Measurements from ENCODE around the gene IFFO2. TPM values are rescaled to one million over a fixed set of nuclear protein-coding genes. Genes with fewer than 3 reads are reported as not detected.

IFFO2 gene
- total and polyA plus RNA-seq, 2 donors (not counting 3 experiments of a cell fraction or from before 2014, with no cell fraction given), result 31.1 to 31.3 TPM

DNA sequence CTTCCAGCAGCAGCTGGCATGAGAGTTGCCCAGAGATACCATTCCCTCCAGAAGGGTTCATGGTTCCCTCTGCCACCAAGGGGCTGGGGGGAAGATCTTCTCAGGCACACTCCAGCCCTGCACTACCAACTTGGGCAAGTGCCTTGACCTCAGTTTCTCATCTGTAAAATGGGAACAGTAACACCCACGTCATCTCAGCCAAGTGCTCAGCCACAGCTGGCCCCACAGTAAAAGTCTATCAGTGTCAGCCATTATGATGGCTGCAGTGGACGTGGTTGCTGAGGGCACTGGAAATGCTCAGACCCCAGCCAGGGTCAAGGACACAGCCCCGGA is 80.7 kb downstream of the IFFO2 start:
- CTCF ChIA-PET, result interaction anchor here (0.5 to 7.2 kb wide), 30 partner anchors 9 to 1373 kb away, joined by 3 to 127 read pairs (median 4); no protein-coding TSS in a partner anchor
- H3K9me1 ChIP-seq (replicated peaks; ENCODE audit: control insufficient read depth, extremely low read depth, insufficient read depth, low read length), result no peaks in the 10 kb centered on the region
- BruUV-seq (replicated peaks), result no TSS peak
- H3K27ac ChIP-seq (ENCODE audit: insufficient read depth, low read depth, low read length), result no peak overlapping the region
- H3K27me3 ChIP-seq (ENCODE audit: control insufficient read depth in 2 of 2, insufficient read depth in 2 of 2, low read length in 2 of 2), result no peaks in the 10 kb centered on the region
- dilution Hi-C loops (cut with MboI; ENCODE audit: extremely low pct_ligation_motif_present, low sequenced_read_pairs), result no loop called here
- FAIRE-seq (no peak), DNase-seq (ENCODE audit: low read depth, low spot score) (no peak)
- H3K4me3 ChIP-seq (replicated peaks in 1 of 3; ENCODE audit: insufficient read depth in 1 of 3, low read depth in 1 of 3, low read length in 3 of 3), result no peak overlapping the region
- no peak overlapping the region for H3K9ac ChIP-seq (replicated peaks; ENCODE audit: extremely low read depth, insufficient read depth, low read length)
- H3K9me3 ChIP-seq (replicated peaks; ENCODE audit: control insufficient read depth, insufficient read depth, low read length), result no peaks in the 10 kb centered on the region
- H3K4me2 ChIP-seq (ENCODE audit: insufficient read depth, low read length), result no peak overlapping the region
- no peaks in the 10 kb centered on the region for H4K20me1 ChIP-seq (replicated peaks; ENCODE audit: control insufficient read depth, extremely low read depth, insufficient read depth, low read length)
- H3K36me3 ChIP-seq (ENCODE audit: control insufficient read depth in 2 of 2, extremely low read depth in 1 of 2, insufficient read depth in 2 of 2, low read length in 2 of 2), result peaks cover 0 to 4% of the 10 kb centered on the region in 2 experiments
- no peaks in the 10 kb centered on the region for H3K79me2 ChIP-seq (ENCODE audit: control insufficient read depth, insufficient read depth, low read length)
- POLR2A ChIA-PET, result no interaction called here
- no peaks in the 10 kb centered on the region for H3K4me1 ChIP-seq (ENCODE audit: control insufficient read depth, extremely low read depth, insufficient read depth, low read length)
- intact Hi-C loops (cut with micrococcal nuclease), result loop anchor here (1.0 to 10.0 kb wide), 3 partner anchors 55 to 1211 kb away; no protein-coding TSS in a partner anchor
- H2AFZ ChIP-seq (ENCODE audit: low read depth, low read length), result no peak overlapping the region
- TF ChIP-seq POLR2A (IDR thresholded peaks at IDR 0.05; ENCODE audit: low read depth, low read length) (no peak), GATA2 (IDR thresholded peaks at IDR 0.05; ENCODE audit: insufficient read depth, insufficient read length, low read depth, low read length) (no peak), JUN (IDR thresholded peaks at IDR 0.05; ENCODE audit: borderline replicate concordance, insufficient read depth, insufficient read length, low read depth) (no peak), CTCF (IDR thresholded peaks at IDR 0.05; ENCODE audit: extremely low read depth in 1 of 2, insufficient read depth in 1 of 2, low read depth in 1 of 2, low read length in 2 of 2) (no peak), POLR2AphosphoS5 (IDR thresholded peaks at IDR 0.05; ENCODE audit: insufficient read depth, low read depth, low read length) (no peak), EZH2 (IDR thresholded peaks at IDR 0.05; ENCODE audit: borderline replicate concordance, low read depth, low read length, severe bottlenecking) (no peak), MYC (IDR thresholded peaks at IDR 0.05; ENCODE audit: low read depth, low read length) (no peak), FOS (IDR thresholded peaks at IDR 0.05; ENCODE audit: borderline replicate concordance, insufficient read depth, low read length) (no peak)
- TF ChIP-seq, protein P1, sequence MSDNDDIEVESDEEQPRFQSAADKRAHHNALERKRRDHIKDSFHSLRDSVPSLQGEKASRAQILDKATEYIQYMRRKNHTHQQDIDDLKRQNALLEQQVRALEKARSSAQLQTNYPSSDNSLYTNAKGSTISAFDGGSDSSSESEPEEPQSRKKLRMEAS (IDR thresholded peaks at IDR 0.05; ENCODE audit: insufficient read depth, insufficient read length), result no peak
